ENCODE measurements around the gene PCDHB11.
A peak's percentile ranks its signal among the peaks of the same experiment; 100 is the strongest.
"Not testable (repeated sequence)": the region's sequence is repeated elsewhere in the genome, so short reads cannot be mapped to it uniquely, and the experiment has no call there.

PCDHB11 gene

GRCh38 chr5:141188682-141189081 is 10.7 kb upstream of the PCDHB11 start:
- not testable (repeated sequence) for DNase-seq

GRCh38 chr5:141189131-141189530 is 10.3 kb upstream of the PCDHB11 start:
- DNase-seq: not testable (repeated sequence)

- peak; percentile 38 for DNase-seq
Observed at GRCh38 chr5:141192110-141192725, 7.2 kb upstream of the PCDHB11 start, which contains the start of gene PCDHB10. TSS of gene PCDHB10 (plus strand) at chr5:141192353. CDS start at chr5:141192553, 200 bp downstream.

- DNase-seq: not testable (repeated sequence)
Observed at GRCh38 chr5:141194332-141194731, 5.1 kb upstream of the PCDHB11 start.

- DNase-seq: no peak
Observed at GRCh38 chr5:141196363-141196762, 3.1 kb upstream of the PCDHB11 start.

GRCh38 chr5:141201126-141201525 is 1.7 kb downstream of the PCDHB11 start:
- DNase-seq: not testable (repeated sequence)

- not testable (repeated sequence) for DNase-seq
Observed at GRCh38 chr5:141201646-141202045, 2.2 kb downstream of the PCDHB11 start.

GRCh38 chr5:141208478-141208877 is 9.1 kb downstream of the PCDHB11 start, which contains the start of gene PCDHB12:
TSS of gene PCDHB12 (plus strand) at chr5:141208719. CDS start at chr5:141208908, 189 bp downstream.
- peak; percentile 21 for DNase-seq

GRCh38 chr5:141210281-141210680 is 10.9 kb downstream of the PCDHB11 start:
- not testable (repeated sequence) for DNase-seq

- DNase-seq: not testable (repeated sequence)
Observed at GRCh38 chr5:141210849-141211248, 11.4 kb downstream of the PCDHB11 start.

- peak; percentile 64 for DNase-seq
Observed at GRCh38 chr5:141213656-141214339, 14.4 kb downstream of the PCDHB11 start, which contains the start of gene PCDHB13. TSS of gene PCDHB13 (plus strand) at chr5:141213919. CDS start at chr5:141214124, 205 bp downstream.

GRCh38 chr5:141214583-141214982 is 15.2 kb downstream of the PCDHB11 start:
- not testable (repeated sequence) for DNase-seq

- DNase-seq: not testable (repeated sequence)
Observed at GRCh38 chr5:141215504-141215903, 16.1 kb downstream of the PCDHB11 start.

GRCh38 chr5:141216035-141216434 is 16.6 kb downstream of the PCDHB11 start:
- not testable (repeated sequence) for DNase-seq

- DNase-seq: peak; percentile 60
Observed at GRCh38 chr5:141223112-141223783, 23.8 kb downstream of the PCDHB11 start, which contains the start of gene PCDHB14. TSS of gene PCDHB14 (plus strand) at chr5:141223343. CDS start at chr5:141223506, 163 bp downstream.

GRCh38 chr5:141224844-141225243 is 25.4 kb downstream of the PCDHB11 start:
- DNase-seq: not testable (repeated sequence)

- DNase-seq: not testable (repeated sequence)
Observed at GRCh38 chr5:141225421-141225820, 26.0 kb downstream of the PCDHB11 start.

GRCh38 chr5:141234109-141234667 is 34.8 kb downstream of the PCDHB11 start:
- DNase-seq: peak; percentile 28

GRCh38 chr5:141235922-141236321 is 36.5 kb downstream of the PCDHB11 start:
- not testable (repeated sequence) for DNase-seq

- no peak for DNase-seq
Observed at GRCh38 chr5:141236516-141237313, 37.3 kb downstream of the PCDHB11 start.

GRCh38 chr5:141241496-141241895 is 42.1 kb downstream of the PCDHB11 start:
- DNase-seq: no peak

- DNase-seq: peak; percentile 26
Observed at GRCh38 chr5:141245250-141245717, 45.9 kb downstream of the PCDHB11 start, which contains the start of gene PCDHB15. TSS of gene PCDHB15 (plus strand) at chr5:141245395. CDS start at chr5:141245579, 184 bp downstream.

Data from EL (cell line).